HG03432 (cell line): ENCODE measurements around the gene PGBD2.
"Not testable (repeated sequence)": the region's sequence is repeated elsewhere in the genome, so short reads cannot be mapped to it uniquely, and the experiment has no call there.

Experiments
- ATAC-seq: cut with Tn5 transposase; IDR thresholded peaks from one replicate; pipeline ENCODE4 v1.9.1; 2021; ENCODE audit warnings: mild to moderate bottlenecking, moderate library complexity; ENCODE audit not compliant: unreplicated experiment

Gene PGBD2

GRCh38 chr1:248924696-248925532 is 18.9 kb downstream of the PGBD2 start:
- ATAC-seq, result peak; percentile 98

- ATAC-seq, result not testable (repeated sequence)
Observed at GRCh38 chr1:248925859-248926258, 19.8 kb downstream of the PGBD2 start.

DNA sequence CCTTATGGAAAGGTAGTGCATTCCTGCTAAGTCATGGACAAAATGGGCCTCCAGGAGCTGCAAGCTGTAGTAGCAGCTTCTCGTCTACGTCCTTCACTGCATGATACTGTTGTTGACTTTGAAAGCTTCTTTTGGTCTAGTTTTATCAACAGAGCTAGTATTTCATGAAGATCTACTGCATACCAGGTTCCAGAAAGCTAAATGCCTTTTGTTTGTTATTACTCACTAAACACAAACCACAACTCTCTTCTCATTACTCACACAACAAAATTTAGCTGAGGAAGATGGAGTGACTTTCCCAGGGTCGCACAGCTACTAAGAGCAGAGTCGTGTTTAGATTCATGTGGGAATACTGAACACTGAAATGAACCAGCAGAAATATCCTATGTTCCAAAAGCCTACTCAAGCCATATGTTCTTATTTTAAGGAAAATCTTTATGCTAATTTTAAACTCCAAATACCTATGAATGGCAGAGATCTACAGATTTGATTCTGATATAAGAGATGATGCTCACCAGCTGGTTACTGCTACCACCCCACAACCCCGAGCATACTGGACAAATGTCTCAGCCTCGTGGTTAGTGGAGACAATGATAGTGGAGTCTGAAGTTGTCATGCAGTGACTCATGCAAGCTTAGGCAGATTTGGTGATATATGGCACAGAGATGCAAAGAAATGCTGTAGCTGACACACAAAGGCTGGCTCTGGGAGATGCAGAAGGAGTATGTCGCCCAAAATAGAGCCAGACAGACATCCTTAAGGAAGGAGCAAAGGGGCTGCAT is 20.6 kb downstream of the PGBD2 start:
- ATAC-seq, result no peak

DNA sequence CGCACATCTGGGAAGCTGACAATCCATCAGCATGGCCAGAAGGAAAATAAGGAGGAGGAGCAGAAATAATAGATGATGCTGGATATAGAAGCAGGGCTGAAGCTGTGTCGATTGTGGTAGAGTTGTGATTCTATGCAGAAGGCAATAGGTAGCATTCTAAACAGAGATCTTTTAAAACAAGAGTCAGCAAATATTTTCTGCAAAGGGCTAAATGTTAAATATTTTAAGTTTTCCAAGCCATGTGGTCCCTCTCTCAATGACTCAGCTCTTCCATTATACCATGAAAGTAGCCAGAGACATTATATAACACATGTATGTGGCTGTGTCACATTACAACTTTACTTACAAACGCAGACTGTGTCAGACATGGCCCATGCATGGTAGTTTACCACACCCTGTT is 21.2 kb downstream of the PGBD2 start:
- ATAC-seq, result not testable (repeated sequence)

GRCh38 chr1:248928122-248928521 is 22.1 kb downstream of the PGBD2 start:
- ATAC-seq, result not testable (repeated sequence)

DNA sequence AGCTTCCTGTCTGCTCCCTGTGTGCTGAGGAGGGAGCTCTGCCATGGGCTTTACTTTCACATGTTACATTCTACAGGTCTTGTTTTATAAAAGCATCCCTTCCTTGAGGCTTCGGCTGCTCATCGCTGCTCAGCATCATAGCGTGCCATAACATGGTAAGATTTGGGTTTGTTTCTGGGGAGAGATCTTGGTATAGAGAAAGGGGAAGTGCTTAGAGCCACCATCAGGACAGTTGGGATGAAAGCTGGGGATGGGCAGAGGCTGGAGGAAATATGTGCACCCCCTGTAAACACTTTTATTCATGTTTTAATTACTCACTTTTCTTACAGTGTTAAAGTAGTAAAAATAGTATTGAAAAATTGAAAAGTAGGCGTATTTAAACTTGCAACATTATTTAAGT is 24.0 kb downstream of the PGBD2 start:
- ATAC-seq, result not testable (repeated sequence)

GRCh38 chr1:248938173-248938809 is 32.3 kb downstream of the PGBD2 start:
- ATAC-seq, result not testable (repeated sequence)

DNA sequence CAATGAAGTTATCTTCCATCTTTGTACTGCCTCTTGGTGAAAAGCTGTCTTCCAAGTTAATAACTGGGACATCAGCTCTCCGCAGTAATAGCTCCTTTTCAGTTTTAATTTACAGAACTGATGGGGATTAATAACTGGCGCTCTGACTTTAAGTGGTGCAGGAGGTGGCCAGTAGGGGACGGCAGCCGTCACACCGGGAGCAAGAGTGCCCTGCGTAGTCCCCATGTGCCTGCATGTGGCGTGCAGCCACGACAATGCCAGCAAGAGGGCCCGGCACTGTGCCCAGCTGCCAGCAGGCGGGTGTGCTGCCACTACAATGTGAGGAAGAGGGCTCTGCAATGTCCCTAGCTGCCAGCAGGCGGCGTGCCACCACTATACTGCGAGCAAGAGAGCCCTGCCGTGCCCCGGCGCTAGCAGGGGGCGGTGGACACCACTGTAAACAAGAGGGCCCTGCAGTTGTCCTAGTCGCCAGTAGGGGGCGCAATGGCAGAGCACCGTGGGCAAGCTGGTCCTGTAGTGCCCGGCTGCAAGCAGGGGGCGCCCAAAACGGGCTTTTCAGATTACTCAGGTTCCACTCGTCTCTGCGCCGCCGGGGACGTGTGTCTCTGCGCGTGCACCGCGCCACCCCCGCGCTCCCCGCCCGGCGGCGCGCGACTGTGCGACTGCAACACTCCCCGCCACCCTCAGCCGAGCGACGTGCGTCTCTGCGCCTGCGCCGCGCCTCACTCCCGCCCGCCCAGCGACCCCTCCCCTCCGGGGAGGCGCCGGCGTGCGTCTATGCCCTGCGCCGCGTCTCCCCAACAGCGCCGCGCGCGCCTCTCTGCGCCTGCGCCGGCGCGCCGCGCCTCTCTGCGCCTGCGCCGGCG is 38.3 kb downstream of the PGBD2 start:
- ATAC-seq, result not testable (repeated sequence)

- not testable (repeated sequence) for ATAC-seq
Observed at GRCh38 chr1:248945000-248945423, 39.0 kb downstream of the PGBD2 start.

GRCh38 chr1:248945453-248945852 is 39.4 kb downstream of the PGBD2 start:
- not testable (repeated sequence) for ATAC-seq

GRCh38 chr1:248945856-248946416 is 39.9 kb downstream of the PGBD2 start:
- not testable (repeated sequence) for ATAC-seq
